NAMALWA (cell line): ENCODE measurements around the gene ENDOD1.

Source experiments
- DNase-seq: peaks from one replicate; pipeline ENCODE4 v3.0.0-alpha.2; 2015; ENCODE audit warnings: low spot score

Gene ENDOD1

DNA sequence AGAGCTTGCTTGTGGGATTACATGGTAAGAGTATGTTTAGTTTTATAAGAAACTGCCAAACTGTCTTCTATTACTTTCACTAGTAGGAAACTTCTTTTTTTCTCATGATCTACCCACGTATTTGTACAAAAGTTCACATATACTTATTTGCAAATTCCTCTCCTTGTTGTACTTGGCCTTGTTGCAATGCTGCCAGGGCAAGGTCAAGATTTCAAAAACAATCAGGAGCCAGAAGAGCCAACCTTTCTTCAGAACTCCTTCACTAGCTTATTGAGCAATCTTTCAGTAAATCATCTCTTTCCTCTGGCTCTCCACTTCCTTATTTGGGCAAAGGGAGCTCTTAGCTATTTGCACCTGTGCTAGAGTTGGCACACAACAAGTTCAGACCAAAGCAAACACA, 13.2 kb upstream of the ENDOD1 start:
- DNase-seq, result no peak

DNA sequence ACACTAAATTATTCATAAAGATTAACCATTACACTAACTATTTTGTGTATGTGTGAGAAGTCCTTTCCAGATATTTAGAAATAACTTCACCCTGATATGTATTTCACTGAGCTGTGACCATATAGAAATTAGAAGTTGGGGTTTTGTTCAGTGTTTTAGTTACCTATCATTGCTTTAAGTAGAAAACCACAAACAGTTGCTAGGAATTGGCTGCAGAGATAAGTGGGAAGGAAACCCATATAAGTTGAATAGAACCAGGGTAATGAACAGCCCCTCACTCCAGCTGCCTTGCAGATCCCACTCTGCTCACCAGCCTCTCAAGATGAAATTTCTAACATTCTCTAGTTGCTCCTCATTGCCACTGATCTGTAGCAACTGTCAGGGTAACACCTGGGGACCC, 12.7 kb upstream of the ENDOD1 start:
- no peak for DNase-seq

DNA sequence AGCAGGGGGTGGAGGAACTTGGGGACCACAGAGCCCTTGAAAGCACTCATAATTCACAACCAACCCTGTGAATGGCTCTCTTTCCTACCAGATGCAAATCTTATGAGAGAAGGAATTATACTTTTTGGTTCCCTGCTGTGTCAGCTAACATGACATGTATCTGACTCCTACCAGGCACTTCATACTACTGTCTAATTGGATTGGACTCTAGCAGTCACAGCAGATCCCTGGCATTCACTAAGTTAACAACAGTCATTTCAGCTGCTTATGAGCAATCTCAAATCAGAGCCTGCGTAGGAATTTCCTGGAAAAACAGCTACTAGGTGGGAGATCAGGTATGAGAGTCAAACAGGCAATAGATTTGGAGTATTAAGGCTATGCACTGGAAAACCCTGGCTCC, 11.1 kb upstream of the ENDOD1 start:
- no peak for DNase-seq

DNA sequence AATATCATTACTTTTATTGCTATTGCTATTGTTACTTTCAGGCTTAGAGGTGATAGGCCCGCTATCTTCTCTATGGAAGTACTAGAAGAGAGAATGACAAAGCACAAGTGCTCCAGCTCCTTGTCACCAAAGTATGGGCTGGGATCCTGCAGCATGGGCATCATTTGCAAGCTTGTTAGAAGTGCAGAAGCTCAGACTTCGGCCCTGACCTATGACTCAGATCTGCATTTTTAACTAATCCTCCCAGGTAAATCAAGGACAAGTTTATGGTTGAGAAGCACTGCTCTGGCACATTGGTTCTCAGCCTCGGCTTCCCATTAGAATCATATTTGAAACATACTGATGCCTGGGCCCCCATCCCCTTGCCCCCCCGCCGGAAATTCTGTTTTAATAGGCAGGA, 8.6 kb upstream of the ENDOD1 start:
- no peak for DNase-seq

GRCh38 chr11:95081412-95081811, 8.2 kb upstream of the ENDOD1 start:
- no peak for DNase-seq

DNA sequence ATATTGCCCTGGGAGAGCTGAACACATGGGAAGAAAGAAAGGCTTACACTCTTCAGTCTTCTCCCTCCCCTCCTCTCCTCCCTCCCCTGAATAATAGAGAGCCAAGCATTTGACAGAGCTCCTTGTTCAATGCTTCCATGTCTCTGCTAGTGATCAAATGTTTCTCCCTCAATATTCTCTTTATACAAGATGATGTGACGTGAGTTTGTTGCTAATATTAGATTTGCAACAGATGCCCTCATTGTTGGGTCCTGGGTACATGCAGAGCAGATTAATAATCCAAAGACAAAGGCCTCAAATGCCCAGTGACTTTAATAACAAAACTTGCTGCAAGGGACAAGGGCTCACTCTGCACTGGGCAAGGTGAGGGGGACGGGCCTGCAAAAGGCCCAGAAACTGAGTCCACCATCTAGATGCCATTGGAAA, 7.1 kb upstream of the ENDOD1 start:
- DNase-seq, result no peak

GRCh38 chr11:95084509-95084908, 5.1 kb upstream of the ENDOD1 start:
- DNase-seq, result no peak

GRCh38 chr11:95085117-95085816, 4.4 kb upstream of the ENDOD1 start:
- DNase-seq, result no peak

- DNase-seq, result no peak
Measured at GRCh38 chr11:95086151-95086550, 3.5 kb upstream of the ENDOD1 start.

DNA sequence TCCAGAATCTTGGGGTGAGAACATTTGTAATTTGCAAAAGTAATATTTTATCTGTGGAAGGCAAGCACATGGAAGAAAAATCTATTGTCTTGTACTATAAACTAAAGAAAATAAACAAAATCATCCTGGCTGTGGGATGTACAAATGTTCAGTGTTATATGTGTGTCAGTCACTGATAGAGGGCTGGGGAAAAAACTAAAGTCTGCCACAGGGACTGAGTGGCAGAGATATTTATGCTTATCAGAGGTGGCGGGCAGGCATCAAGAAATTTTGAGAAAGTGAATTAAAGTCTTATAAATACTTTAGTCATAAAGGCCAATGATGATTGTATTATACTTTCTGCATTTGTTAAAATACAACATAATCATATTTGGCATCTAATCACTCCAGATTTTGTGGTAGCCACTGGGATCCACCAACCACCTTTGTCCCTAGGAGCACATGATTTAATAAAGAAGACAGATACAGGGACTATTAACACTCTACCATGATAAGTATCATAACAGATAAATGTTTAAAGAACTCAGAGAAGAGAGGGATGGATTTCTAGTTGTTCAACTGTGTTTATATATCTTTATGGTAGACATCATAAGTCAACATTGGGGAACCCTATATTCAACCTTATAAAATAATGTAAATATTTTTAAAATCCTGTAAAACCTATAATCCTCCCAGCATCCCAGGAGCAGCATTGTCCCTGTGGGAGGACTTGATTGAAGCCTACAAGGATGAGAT, 2.6 kb upstream of the ENDOD1 start:
- DNase-seq, result no peak

GRCh38 chr11:95088946-95089619, 563 bp upstream of the ENDOD1 start:
- no peak for DNase-seq

DNA sequence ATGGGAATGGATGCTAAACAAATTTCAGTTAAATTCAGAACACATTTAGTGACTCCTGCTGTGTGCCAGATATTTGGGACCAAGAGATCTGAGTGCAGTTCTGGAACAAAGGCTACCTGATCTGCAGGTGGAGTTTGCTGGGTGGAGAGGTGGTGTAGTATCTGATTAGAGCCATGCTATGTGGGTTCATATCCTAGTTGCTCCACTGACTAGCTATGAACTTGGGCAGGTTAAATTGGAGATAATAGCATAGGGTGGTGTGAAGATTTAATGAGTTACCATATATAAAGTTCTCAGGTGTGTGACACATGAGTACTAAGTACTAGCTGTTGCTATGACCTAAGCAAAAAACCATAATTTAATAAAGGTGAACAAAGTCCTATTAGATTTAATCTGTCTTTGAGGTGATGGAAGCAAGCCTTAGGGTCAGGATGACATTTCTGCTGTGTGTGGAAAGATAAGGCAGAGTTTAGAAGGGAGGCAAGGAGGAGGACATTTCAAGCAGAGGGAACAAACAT, 2.1 kb downstream of the ENDOD1 start:
- no peak for DNase-seq

DNA sequence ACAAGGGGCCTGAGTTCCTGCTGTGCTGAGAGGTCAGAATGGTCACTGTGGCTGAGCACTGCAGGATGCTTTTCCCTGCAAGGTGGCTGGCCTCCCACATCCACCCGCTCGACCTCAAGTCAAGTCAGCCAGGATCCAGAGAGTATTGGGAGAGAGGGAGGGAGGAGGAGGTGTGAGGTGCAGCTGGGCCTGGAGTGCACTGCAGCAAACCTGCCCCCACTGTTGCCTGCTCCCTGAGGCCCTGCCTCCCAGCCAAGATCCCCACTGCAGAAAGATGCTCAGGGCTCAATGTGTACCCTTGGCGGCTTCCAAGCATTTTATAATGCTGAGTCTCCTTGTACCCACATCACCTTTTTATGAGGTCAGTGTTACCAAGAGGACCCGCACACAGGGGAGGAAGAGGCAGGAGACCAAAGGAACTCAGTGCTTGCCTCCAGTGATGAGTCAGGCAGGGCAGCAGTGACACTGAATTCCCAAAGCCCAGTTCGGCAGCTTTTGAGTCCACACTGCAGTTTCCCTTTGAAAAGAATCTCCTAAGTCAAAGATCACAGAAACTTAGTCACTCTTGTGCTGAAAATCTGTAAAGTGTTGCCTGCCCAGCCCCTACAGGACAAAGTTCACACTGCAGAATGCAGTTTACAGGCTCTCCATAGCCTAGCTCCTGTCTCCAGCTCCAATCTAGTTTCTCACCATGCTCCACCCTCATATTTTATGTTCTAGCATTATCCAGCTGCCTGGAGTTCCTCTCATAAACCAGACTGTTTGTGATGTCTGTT, 3.1 kb downstream of the ENDOD1 start:
- peak; percentile 72 for DNase-seq

DNA sequence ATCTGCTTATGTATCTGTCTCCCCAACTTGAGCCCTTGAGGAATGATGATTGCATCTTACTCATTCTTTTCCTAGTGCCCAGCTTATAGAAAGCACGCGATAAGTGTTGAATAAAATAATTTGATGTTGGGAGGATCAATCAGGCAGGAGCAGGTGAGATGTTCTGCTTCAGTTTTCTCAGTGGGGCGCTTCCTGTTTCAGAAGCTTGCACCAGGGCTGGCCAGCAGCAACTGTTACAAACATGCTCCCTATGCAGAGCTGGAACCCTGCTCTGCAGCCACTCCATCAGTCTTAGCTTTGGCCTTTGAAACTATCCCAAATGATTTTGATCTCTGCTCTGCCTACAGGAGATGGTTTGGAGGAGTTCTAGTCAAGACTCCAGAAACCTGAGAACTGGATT, 3.9 kb downstream of the ENDOD1 start:
- DNase-seq, result peak; percentile 53

GRCh38 chr11:95095858-95096587, 6.4 kb downstream of the ENDOD1 start:
- DNase-seq, result peak; percentile 81

DNA sequence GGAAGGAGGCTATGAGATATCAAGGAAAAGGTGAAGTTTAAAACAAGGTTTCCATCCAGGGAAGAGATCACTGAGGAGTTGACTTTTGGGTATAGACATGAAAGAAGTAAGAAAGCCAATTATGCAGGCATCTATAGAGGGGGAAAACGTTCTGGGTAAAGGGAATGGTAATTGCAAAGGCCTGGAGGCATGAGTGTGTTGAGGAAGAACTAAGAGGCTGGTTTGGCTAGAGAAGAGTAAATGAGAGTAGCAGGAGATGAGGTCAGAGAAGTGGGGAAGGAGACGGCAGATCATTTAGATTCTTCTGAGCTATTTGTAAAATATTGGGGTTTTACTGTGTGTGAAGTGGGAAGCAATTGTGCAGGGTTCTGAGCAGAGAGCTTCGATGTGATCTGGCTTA, 7.6 kb downstream of the ENDOD1 start:
- DNase-seq, result no peak

DNA sequence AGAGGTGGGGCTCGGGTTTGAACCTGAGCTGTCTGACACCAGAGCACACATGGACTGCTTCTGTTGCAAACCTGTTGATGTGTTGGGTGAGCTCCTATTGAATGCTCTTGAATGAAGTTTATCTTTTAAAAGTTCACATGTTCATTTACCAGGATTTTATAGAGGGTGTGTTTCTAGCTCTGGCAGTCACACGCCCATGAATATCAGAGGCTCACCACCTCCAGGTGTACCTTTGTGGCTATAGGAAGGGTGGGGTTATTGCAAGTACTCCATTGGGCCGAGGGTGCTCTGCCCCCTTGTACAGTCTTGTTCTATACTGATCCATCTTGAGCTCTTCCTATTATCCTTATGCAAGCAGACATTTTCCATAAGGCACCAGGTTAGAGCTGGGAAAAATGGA, 9.2 kb downstream of the ENDOD1 start:
- no peak for DNase-seq

DNA sequence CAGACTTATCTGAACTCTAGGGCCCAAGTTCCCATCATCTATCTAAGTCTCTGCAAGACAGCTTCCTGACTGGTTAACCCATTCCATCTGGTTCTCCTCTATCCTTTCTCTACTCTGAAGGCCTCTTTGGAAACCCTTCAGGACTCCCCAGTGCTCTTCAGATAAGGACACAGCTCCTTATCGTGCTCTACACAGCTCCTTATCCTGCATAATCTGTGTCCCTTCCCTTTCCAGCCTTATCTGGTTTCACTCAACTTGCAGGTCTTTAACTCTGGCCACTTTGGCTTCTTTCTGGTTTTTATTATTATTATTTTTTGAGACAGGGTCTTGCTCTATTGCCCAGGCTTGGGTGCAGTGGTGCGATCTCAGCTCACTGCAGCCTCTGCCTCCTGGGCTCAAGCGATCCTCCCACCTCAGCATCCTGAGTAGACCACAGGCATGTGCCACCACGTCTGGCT, 10.6 kb downstream of the ENDOD1 start:
- DNase-seq, result no peak

- DNase-seq, result no peak
Measured at GRCh38 chr11:95100856-95101507, 11.3 kb downstream of the ENDOD1 start.

DNA sequence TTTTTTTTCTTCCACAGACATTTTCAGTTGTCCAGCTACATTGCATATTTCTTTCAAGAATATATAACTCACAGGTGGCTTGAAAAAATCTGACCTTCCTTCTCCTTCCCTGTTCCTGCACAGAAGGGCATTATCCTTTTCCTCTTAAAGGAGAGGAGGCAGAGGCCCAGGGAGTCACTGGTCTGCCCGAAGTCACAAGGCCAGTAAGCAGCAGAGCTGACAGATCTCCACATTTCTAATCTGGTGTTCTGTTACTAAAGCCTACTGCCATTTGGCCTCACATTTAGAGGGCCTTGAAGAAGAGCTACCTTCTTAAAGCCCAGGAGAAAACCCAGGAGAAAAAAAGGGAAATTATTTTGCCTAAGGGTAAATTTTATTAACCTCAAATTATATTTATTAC, 12.3 kb downstream of the ENDOD1 start:
- DNase-seq, result no peak

- no peak for DNase-seq
Measured at GRCh38 chr11:95102733-95103132, 13.1 kb downstream of the ENDOD1 start.
